Activated CD8-positive, alpha-beta T cell treated with anti-CD3 and anti-CD28 coated beads for 36 hours (primary cell): Measurements from ENCODE around the gene SLX9. TPM values are rescaled to one million over a fixed set of nuclear protein-coding genes. Genes with fewer than 3 reads are reported as not detected.

Experiments used
- ATAC-seq: fragments of 200-7000 bp; cut with Tn5 transposase; one replicate; pipeline ENCODE4 v1.10.0; 2021; ENCODE audit warnings: mild to moderate bottlenecking, moderate library complexity
- CTCF ChIA-PET: fragments of 350-600 bp; sonication (Branson Sonifier 250); formaldehyde crosslinking; loops from one replicate; lab custom pipeline; 2021; ENCODE audit warnings: antibody characterized with exemption; lab: Charles Lee
- POLR2A ChIA-PET: fragments of 350-600 bp; sonication (Branson Sonifier 250); formaldehyde crosslinking; loops from one replicate; lab custom pipeline; 2021; ENCODE audit warnings: antibody characterized with exemption; lab: Charles Lee
- DNase-seq: peaks from one replicate; pipeline ENCODE4 v3.0.0-alpha.2; 2020
- H3K27ac Mint-ChIP-seq: one replicate; pipeline ENCODE4 v1.8.0; 2021; ENCODE audit warnings: mild to moderate bottlenecking, mixed read lengths
- H3K27me3 Mint-ChIP-seq: one replicate; pipeline ENCODE4 v1.8.0; 2021; ENCODE audit warnings: mixed read lengths
- H3K36me3 Mint-ChIP-seq: one replicate; pipeline ENCODE4 v1.8.0; 2021; ENCODE audit warnings: low read depth, mixed read lengths
- H3K4me1 Mint-ChIP-seq: one replicate; pipeline ENCODE4 v1.8.0; 2021; ENCODE audit warnings: low read depth, mixed read lengths
- H3K4me3 Mint-ChIP-seq: one replicate; pipeline ENCODE4 v1.8.0; 2021; ENCODE audit warnings: mild to moderate bottlenecking, moderate library complexity, mixed read lengths
- H3K9me3 Mint-ChIP-seq: one replicate; pipeline ENCODE4 v1.8.0; 2021; ENCODE audit warnings: mixed read lengths
- CTCF ChIP-seq: fragments of 200-600 bp; IDR thresholded peaks from one replicate; pipeline ENCODE4 v1.8.0; 2022; ENCODE audit warnings: antibody characterized with exemption, mild to moderate bottlenecking
- intact Hi-C: fragments of 100-400 bp; cut with micrococcal nuclease; formaldehyde crosslinking; loops from one replicate; pipeline ENCODE4 v1.10.0; 2022
- total RNA-seq, 2 experiments: library from RNA; stranded (reverse); gene quantifications; one replicate each; pipeline ENCODE4 v1.2.3, GENCODE V29; 2021

SLX9 gene
- total RNA-seq, 2 experiments from 2014 or later = 76.0 to 76.5 TPM

DNA sequence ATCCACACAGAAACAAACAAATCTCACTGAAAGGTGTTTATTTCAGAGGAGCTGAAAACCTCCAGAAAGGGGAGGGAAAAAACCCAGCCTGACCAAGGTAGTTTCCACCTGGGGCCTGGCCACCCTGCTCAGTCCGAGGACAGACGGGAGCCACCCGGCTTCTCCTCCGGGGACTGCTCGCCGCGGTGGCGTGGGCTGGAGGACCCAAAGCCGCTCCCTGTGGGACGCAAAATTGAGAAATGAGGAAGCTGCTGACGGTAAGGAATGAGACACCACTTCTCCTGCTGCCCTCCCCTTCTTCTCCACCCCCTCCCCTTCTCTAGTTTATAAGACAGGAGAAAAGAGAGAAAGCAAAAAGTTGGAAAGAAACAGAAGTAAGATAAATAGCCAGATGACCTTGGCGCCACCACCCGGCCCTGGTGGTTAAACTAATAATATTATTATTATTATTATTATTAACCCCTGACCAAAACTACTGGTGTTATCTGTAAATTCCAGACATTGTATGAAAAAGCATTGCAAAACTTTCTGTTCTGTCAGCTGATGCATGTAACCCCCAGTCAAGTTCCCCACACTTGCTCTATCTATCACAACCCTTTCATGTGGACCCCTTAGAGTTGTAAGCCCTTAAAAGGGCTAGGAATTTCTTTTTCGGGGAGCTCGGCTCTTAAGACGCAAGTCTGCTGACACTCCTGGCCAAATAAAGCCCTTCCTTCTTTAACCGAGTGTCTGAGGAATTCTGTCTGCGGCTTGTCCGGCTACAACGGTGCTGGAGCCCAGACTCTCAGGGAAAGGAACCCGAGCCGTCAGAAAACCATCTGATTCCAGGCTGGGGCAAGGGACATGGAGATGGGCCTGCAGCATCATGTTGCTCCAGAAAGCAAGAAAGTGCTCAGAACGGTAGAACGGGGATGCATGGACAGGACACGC lies 31.6 kb upstream of the SLX9 start:
- CTCF ChIA-PET = interaction anchor here (1.0 to 2.4 kb wide), 6 partner anchors 10 to 230 kb away, joined by 3 to 13 read pairs (median 4); no protein-coding TSS in a partner anchor
- no peak overlapping the region for H3K4me3 Mint-ChIP-seq
- peaks cover 57% of the 10 kb centered on the region for H3K36me3 Mint-ChIP-seq
- POLR2A ChIA-PET = interaction anchor here (0.6 to 3.2 kb wide), 7 partner anchors 11 to 572 kb away, joined by 3 to 18 read pairs (median 5); partner anchors contain the start of gene SLX9
- no peak for TF ChIP-seq CTCF
- ATAC-seq (no peak), DNase-seq (no peak)
- H3K4me1 Mint-ChIP-seq = peaks cover 57% of the 10 kb centered on the region
- no peaks in the 10 kb centered on the region for H3K9me3 Mint-ChIP-seq
- peak overlapping the region; percentile 38 for H3K27ac Mint-ChIP-seq
- H3K27me3 Mint-ChIP-seq = no peaks in the 10 kb centered on the region
- intact Hi-C loops = no loop called here

DNA sequence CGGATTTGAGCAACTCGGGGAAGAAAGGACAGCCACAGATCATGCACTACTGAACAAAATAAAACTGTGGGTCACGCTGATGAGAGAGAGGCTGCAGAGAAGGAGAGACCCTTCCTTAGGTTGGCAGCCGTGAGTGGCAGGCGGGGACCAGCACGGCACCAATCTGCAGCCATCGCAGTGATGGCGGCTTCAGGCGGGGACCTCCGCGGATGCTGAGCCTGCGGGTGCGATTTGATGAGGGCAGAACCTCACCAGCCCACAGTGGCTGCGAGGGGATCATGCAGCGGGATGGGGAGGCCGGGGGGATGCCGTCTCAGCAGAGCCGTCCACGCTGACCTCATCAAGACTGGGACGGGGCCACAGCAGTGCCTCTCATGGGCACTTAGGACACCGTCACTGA lies 30.9 kb upstream of the SLX9 start:
- TF ChIP-seq CTCF = no peak
- H3K36me3 Mint-ChIP-seq = peaks cover 50% of the 10 kb centered on the region
- peak overlapping the region; percentile 34 for H3K27ac Mint-ChIP-seq
- POLR2A ChIA-PET = interaction anchor here (0.9 to 2.8 kb wide), 2 partner anchors 18 to 105 kb away, joined by 3 to 10 read pairs; no protein-coding TSS in a partner anchor
- intact Hi-C loops = no loop called here
- DNase-seq = no peak
- H3K27me3 Mint-ChIP-seq = no peaks in the 10 kb centered on the region
- peaks cover 63% of the 10 kb centered on the region for H3K4me1 Mint-ChIP-seq
- no peaks in the 10 kb centered on the region for H3K9me3 Mint-ChIP-seq
- ATAC-seq = no peak
- H3K4me3 Mint-ChIP-seq = no peak overlapping the region
- CTCF ChIA-PET = interaction anchor here (1.9 to 2.4 kb wide), 2 partner anchors 15 to 33 kb away, joined by 4 to 13 read pairs; no protein-coding TSS in a partner anchor

DNA sequence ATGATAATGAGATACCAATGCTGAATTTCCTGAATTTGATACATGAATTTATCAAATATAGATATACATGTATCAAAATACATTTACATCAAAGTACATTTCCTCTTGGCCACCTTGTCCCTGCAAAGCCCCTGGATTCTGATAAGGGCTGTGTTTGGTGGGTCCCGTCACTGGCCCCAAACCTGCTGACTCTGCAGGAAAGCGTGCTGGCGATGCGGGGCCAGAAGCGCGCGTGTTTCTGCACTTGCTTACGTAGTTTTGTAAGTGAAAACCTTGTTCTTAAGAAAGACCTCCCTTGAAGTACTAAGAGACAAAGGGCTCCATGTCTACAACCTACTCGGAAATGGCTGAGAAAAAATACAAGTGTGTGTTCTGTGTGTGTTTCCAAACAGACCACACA lies 30.1 kb upstream of the SLX9 start:
- CTCF ChIA-PET = interaction anchor here (0.7 to 1.3 kb wide), 3 partner anchors 10 to 22 kb away, joined by 3 to 4 read pairs (median 3); no protein-coding TSS in a partner anchor
- ATAC-seq = no peak
- no peak overlapping the region for H3K4me3 Mint-ChIP-seq
- TF ChIP-seq CTCF = no peak
- peak overlapping the region; percentile 34 for H3K27ac Mint-ChIP-seq
- H3K9me3 Mint-ChIP-seq = no peaks in the 10 kb centered on the region
- peaks cover 45% of the 10 kb centered on the region for H3K36me3 Mint-ChIP-seq
- no peak for DNase-seq
- H3K4me1 Mint-ChIP-seq = peaks cover 65% of the 10 kb centered on the region
- POLR2A ChIA-PET = interaction anchor here (0.9 to 8.4 kb wide), 2 partner anchors 22 to 106 kb away, joined by 3 to 55 read pairs; no protein-coding TSS in a partner anchor
- no peaks in the 10 kb centered on the region for H3K27me3 Mint-ChIP-seq
- intact Hi-C loops = no loop called here

DNA sequence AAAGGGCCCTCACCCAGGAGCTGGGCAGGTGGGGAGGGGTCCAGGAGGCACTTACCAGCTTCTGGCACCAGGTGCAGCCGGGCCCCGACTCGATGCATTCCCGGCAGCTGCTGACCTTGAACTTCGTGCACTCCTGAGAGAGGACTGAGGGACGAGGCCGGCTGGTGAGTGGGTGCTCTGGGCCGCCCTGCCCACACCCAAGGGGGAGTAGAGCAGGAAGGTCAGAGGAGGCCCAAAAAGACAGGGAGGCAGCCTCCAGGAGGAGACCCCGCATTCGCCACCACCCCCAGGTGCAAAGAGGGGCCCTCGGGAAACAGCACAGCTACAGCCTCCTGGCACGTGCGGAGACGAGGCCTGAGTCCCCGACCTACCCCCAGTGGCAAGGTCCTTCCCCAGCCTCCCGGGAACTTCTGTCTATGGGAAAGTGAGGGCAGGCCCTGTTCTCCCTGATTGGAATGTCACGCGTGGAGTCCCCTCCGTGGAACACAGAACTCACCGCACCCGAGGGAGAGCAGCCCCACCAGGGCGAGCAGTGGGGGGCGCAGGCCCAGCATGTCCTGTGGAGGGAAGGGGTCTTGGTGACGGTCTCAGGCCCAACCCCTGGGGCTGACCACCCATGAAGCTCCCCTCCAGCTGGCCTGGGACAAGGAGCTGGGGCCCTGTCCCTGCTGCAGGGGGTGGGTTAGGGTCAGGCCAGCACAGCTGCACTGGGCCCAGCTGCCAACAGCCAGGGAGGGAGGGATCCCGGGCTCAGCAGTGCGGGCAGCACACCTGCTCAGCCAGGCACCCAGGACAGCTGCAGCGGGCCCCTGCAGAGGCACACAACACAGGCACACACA lies 29.4 kb upstream of the SLX9 start:
- H3K4me1 Mint-ChIP-seq = peaks cover 71% of the 10 kb centered on the region

More for the DNA sequence above, 29.4 kb upstream of the SLX9 start:
- Mint-ChIP-seq H3K27ac (peak overlapping the region; percentile 34), H3K27me3 (no peaks in the 10 kb centered on the region), H3K4me3 (peak overlapping the region; percentile 58), H3K36me3 (peaks cover 46% of the 10 kb centered on the region), H3K9me3 (no peaks in the 10 kb centered on the region)
- no peak for TF ChIP-seq CTCF
- POLR2A ChIA-PET = interaction anchor here (1.0 to 8.4 kb wide), 3 partner anchors 9 to 21 kb away, joined by 3 to 55 read pairs (median 10); no protein-coding TSS in a partner anchor
- CTCF ChIA-PET = interaction anchor here (0.7 to 7.5 kb wide), 7 partner anchors 9 to 21 kb away, joined by 3 to 63 read pairs (median 6); partner anchors contain the start of gene ITGB2
- intact Hi-C loops = no loop called here
- ATAC-seq (no peak), DNase-seq (no peak)
